Measurements from ENCODE around the gene SPIRE1.

Gene SPIRE1

DNA sequence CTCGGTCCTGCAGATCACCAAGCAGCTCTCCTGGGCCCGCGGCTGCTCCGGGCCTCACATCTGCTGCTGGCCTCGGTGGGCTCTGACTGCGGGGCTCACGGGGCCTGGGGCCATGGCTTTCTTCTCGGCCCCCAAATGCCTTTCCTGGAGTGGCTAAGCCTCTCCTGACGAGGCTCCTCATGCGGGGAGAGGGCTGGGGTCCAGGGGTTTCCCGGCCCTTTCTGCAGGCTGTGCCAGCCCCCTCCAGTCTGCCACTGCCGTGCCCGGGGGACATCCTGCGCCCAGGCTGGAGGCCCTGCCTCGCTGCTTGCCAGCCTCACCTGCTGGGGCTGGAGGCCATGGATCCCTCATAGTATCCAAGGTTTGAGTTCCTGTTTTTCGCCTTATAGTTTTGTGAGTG lies 226.3 kb downstream of the SPIRE1 start:
- Histone ChIP-seq H2AFZ (no peak overlapping the region), H3K4me3 (ENCODE audit: low read depth, low read length) (no peak overlapping the region), H3K9ac (no peak overlapping the region), H3K36me3 (ENCODE audit: control insufficient read depth, insufficient read depth, low read length) (no peaks in the 10 kb centered on the region), H3K27me3 (ENCODE audit: control insufficient read depth, insufficient read depth, low read length) (no peaks in the 10 kb centered on the region), H3K4me1 (no peaks in the 10 kb centered on the region), H3K79me2 (no peaks in the 10 kb centered on the region), H3K4me2 (ENCODE audit: low read length) (no peak overlapping the region), H3K9me3 (ENCODE audit: control insufficient read depth, low read length) (no peaks in the 10 kb centered on the region), H3K27ac (no peak overlapping the region)
- TF ChIP-seq CTCF (IDR thresholded peaks at IDR 0.05), result no peak

DNA sequence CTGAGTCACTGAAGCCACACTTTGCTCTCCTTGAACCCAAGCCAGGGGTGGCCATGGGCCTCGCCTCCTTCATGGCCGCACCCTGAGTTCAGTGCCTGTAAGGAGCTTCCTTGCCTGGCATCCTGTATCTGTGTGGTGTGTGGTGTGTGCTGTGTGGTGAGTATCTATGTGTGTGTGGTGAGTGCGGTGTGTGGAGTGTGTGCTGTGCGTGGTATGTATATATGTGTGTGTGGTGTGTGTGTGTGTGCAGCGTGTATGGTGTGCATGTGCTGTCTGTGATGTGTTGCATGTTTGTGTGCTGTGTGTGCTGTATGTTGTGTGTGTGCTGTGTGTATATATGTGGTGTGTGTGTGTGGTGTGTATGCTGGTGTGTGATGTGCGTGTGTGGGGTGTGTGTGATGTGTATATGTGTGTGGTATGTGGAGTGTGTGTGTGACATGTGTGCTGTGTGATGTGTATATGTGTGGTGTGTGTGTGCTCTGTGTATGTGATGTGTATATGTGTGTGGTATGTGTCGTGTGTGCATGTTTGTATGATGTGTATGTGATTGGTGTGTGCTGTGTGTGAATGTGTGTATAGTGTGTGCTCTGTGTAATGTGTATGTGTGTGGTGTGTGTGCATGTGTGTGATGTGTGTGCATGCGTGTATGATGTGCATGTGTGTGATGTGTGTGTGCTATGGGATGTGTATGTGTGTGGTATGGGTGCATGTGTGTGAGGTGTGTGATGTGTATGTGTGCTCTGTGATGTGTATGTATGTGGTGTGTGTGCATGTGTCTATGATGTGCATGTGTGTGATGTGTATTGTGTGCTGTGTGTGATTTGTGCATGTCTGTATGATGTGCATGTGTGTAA lies 227.5 kb downstream of the SPIRE1 start:
- no peak overlapping the region for H2AFZ ChIP-seq
- H3K4me2 ChIP-seq (ENCODE audit: low read length), result no peak overlapping the region
- no peaks in the 10 kb centered on the region for H3K79me2 ChIP-seq
- TF ChIP-seq CTCF (IDR thresholded peaks at IDR 0.05), result no peak
- H3K9me3 ChIP-seq (ENCODE audit: control insufficient read depth, low read length), result no peaks in the 10 kb centered on the region
- no peaks in the 10 kb centered on the region for H3K27me3 ChIP-seq (ENCODE audit: control insufficient read depth, insufficient read depth, low read length)
- H3K4me3 ChIP-seq (ENCODE audit: low read depth, low read length), result no peak overlapping the region
- H3K27ac ChIP-seq, result no peak overlapping the region
- H3K9ac ChIP-seq, result no peak overlapping the region
- no peaks in the 10 kb centered on the region for H3K4me1 ChIP-seq
- H3K36me3 ChIP-seq (ENCODE audit: control insufficient read depth, insufficient read depth, low read length), result no peaks in the 10 kb centered on the region

GRCh38 chr18:12429556-12429955 lies 228.4 kb downstream of the SPIRE1 start:
- no peak overlapping the region for H2AFZ ChIP-seq
- no peak overlapping the region for H3K27ac ChIP-seq
- H3K9me3 ChIP-seq (ENCODE audit: control insufficient read depth, low read length), result no peaks in the 10 kb centered on the region
- H3K4me3 ChIP-seq (ENCODE audit: low read depth, low read length), result no peak overlapping the region
- no peak overlapping the region for H3K4me2 ChIP-seq (ENCODE audit: low read length)
- no peak for TF ChIP-seq CTCF (IDR thresholded peaks at IDR 0.05)
- H3K36me3 ChIP-seq (ENCODE audit: control insufficient read depth, insufficient read depth, low read length), result no peaks in the 10 kb centered on the region
- no peaks in the 10 kb centered on the region for H3K79me2 ChIP-seq
- no peaks in the 10 kb centered on the region for H3K27me3 ChIP-seq (ENCODE audit: control insufficient read depth, insufficient read depth, low read length)
- no peak overlapping the region for H3K9ac ChIP-seq
- no peaks in the 10 kb centered on the region for H3K4me1 ChIP-seq

GRCh38 chr18:12428923-12429322 lies 229.0 kb downstream of the SPIRE1 start:
- Histone ChIP-seq H2AFZ (no peak overlapping the region), H3K79me2 (no peaks in the 10 kb centered on the region), H3K9ac (no peak overlapping the region)

More at GRCh38 chr18:12428923-12429322, 229.0 kb downstream of the SPIRE1 start:
- Histone ChIP-seq H3K4me3 (ENCODE audit: low read depth, low read length) (no peak overlapping the region), H3K9me3 (ENCODE audit: control insufficient read depth, low read length) (no peaks in the 10 kb centered on the region), H3K36me3 (ENCODE audit: control insufficient read depth, insufficient read depth, low read length) (no peaks in the 10 kb centered on the region), H3K4me2 (ENCODE audit: low read length) (no peak overlapping the region), H3K27ac (no peak overlapping the region), H3K27me3 (ENCODE audit: control insufficient read depth, insufficient read depth, low read length) (no peaks in the 10 kb centered on the region), H3K4me1 (no peaks in the 10 kb centered on the region)
- no peak for TF ChIP-seq CTCF (IDR thresholded peaks at IDR 0.05)
